ENCODE results near the gene NCKAP5. TPM values are rescaled to one million over a fixed set of nuclear protein-coding genes. Genes with fewer than 3 reads are reported as not detected.

NCKAP5 gene
- total and polyA plus RNA-seq, 4 donors = 2.3 to 20.2 (median 8.1) TPM

DNA sequence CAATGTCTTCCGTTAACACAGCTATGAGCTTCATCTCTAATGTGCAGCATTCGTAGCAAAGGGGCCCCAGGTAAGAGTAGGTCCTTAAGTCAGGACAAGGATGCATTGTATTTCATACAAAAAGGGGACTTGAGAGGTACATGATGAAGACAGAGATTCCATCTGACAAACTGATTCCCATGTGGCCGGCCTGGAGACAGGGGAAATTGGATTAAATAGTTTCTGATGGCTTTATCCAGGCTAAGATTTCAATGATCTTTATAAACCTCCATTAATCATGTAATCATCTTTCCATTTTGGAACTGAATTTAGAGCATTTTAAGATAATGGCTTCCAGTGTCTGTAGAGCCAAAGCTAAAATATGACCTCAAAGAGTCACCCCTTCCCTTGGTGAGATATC, 111.3 kb downstream of the NCKAP5 start:
- Histone ChIP-seq H3K4me3 (no peak overlapping the region), H3K27me3 (ENCODE audit: control insufficient read depth in 3 of 3, insufficient read depth in 3 of 3, low read length in 2 of 3) (no peaks in the 10 kb centered on the region), H3K9ac (ENCODE audit: insufficient read depth in 1 of 2, low read length in 2 of 2) (no peak overlapping the region), H3K9me3 (ENCODE audit: control insufficient read depth in 4 of 4, insufficient read depth in 3 of 4, low read length in 3 of 4) (peaks cover 0 to 2% (median 0%) of the 10 kb centered on the region in 4 donors), H3K4me1 (ENCODE audit: control insufficient read depth in 5 of 5, insufficient read depth in 5 of 5, low read length in 5 of 5) (no peaks in the 10 kb centered on the region), H3K36me3 (ENCODE audit: control insufficient read depth in 4 of 4, insufficient read depth in 4 of 4, low read length in 4 of 4) (no peaks in the 10 kb centered on the region), H3K27ac (ENCODE audit: low read depth in 1 of 2, low read length in 1 of 2) (no peak overlapping the region)
- 88 to 92% methylated on average over 3 of the region's 3 CpGs for WGBS, 2 donors
- no peak for ATAC-seq (ENCODE audit: insufficient read depth, low FRiP score)
- no peak for DNase-seq
- TF ChIP-seq, protein P1, sequence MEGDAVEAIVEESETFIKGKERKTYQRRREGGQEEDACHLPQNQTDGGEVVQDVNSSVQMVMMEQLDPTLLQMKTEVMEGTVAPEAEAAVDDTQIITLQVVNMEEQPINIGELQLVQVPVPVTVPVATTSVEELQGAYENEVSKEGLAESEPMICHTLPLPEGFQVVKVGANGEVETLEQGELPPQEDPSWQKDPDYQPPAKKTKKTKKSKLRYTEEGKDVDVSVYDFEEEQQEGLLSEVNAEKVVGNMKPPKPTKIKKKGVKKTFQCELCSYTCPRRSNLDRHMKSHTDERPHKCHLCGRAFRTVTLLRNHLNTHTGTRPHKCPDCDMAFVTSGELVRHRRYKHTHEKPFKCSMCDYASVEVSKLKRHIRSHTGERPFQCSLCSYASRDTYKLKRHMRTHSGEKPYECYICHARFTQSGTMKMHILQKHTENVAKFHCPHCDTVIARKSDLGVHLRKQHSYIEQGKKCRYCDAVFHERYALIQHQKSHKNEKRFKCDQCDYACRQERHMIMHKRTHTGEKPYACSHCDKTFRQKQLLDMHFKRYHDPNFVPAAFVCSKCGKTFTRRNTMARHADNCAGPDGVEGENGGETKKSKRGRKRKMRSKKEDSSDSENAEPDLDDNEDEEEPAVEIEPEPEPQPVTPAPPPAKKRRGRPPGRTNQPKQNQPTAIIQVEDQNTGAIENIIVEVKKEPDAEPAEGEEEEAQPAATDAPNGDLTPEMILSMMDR (IDR thresholded peaks at IDR 0.05; ENCODE audit: control extremely low read depth, extremely low read depth) = no peak

DNA sequence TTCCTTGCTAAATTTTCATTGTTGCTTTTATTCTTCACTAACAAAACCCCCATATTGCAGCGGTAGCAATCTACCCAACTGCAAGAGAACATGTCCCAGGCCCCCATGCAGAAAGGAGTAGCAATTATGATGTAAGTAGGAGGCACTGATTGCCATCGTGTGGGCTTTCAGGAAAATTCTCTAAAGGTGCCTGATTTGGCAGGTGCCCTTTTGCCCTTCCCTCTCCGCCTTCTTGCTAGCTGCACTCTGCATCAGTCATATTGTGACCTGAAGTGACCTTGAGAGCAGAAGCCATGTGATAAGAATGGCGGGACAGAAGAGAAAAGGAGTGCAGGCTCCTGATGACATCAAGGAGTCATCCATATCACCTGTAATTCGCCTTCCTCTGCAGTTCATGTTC, 112.1 kb downstream of the NCKAP5 start:
- ATAC-seq (ENCODE audit: insufficient read depth, low FRiP score) = no peak
- Histone ChIP-seq H3K4me1 (ENCODE audit: control insufficient read depth in 5 of 5, insufficient read depth in 5 of 5, low read length in 5 of 5) (no peaks in the 10 kb centered on the region), H3K4me3 (no peak overlapping the region), H3K36me3 (ENCODE audit: control insufficient read depth in 4 of 4, insufficient read depth in 4 of 4, low read length in 4 of 4) (no peaks in the 10 kb centered on the region), H3K9me3 (ENCODE audit: control insufficient read depth in 4 of 4, insufficient read depth in 3 of 4, low read length in 3 of 4) (peaks cover 0 to 2% (median 0%) of the 10 kb centered on the region in 4 donors), H3K27ac (ENCODE audit: low read depth in 1 of 2, low read length in 1 of 2) (no peak overlapping the region), H3K27me3 (ENCODE audit: control insufficient read depth in 3 of 3, insufficient read depth in 3 of 3, low read length in 2 of 3) (no peaks in the 10 kb centered on the region), H3K9ac (ENCODE audit: insufficient read depth in 1 of 2, low read length in 2 of 2) (no peak overlapping the region)
- WGBS, 2 donors = 79 to 80% methylated on average over 5 of the region's 5 CpGs
- no peak for DNase-seq
- TF ChIP-seq, protein P1 (IDR thresholded peaks at IDR 0.05; ENCODE audit: control extremely low read depth, extremely low read depth) = no peak

DNA sequence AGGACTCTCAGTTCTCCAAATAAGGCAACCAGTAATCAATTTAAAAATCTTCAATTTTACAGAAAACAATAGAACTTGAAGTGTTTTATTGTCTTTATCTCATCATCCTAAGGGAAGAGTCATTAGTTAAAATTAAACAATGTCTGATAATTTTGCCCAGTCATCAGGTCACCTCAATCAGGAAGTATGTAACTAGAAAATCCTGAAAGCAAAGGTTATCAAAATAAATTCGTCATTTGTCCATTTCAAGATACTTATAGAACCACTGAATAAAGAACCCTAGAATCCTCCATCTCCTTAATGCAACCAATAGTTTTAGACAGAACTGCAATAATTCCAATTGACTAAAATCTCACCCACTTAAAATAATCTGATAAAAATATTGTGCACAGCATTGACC, 115.2 kb downstream of the NCKAP5 start:
- no peak overlapping the region for H3K9ac ChIP-seq (ENCODE audit: insufficient read depth in 1 of 2, low read length in 2 of 2)
- no peak overlapping the region for H3K4me3 ChIP-seq
- H3K4me1 ChIP-seq (ENCODE audit: control insufficient read depth in 5 of 5, insufficient read depth in 5 of 5, low read length in 5 of 5) = no peaks in the 10 kb centered on the region
- WGBS, 2 donors = 55 to 65% methylated on average over 1 of the region's 1 CpG
- no peaks in the 10 kb centered on the region for H3K36me3 ChIP-seq (ENCODE audit: control insufficient read depth in 4 of 4, insufficient read depth in 4 of 4, low read length in 4 of 4)
- no peaks in the 10 kb centered on the region for H3K27me3 ChIP-seq (ENCODE audit: control insufficient read depth in 3 of 3, insufficient read depth in 3 of 3, low read length in 2 of 3)
- TF ChIP-seq, protein P1 (IDR thresholded peaks at IDR 0.05; ENCODE audit: control extremely low read depth, extremely low read depth) = no peak
- H3K9me3 ChIP-seq (ENCODE audit: control insufficient read depth in 4 of 4, insufficient read depth in 3 of 4, low read length in 3 of 4) = peaks cover 0 to 2% (median 0%) of the 10 kb centered on the region in 4 donors
- DNase-seq (no peak), ATAC-seq (ENCODE audit: insufficient read depth, low FRiP score) (no peak)
- no peak overlapping the region for H3K27ac ChIP-seq (ENCODE audit: low read depth in 1 of 2, low read length in 1 of 2)

DNA sequence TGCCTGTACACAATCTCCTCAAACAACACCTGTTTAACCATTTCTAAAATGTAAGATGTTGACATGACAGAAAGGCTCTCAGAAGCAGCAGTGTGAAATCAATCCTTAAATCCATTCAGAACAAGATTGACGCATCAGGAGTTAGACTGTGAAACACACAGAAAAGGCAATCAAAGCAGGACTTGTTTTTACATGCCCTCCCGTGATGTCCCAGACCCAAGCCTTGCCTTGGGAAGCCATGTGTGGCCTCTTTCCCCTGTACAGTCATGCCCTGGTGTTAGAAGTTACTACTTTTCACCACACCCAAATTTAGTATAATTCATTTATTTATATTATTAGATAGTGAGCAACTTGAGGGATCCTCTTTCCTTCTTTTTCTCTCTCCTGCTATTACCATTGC, 115.7 kb downstream of the NCKAP5 start:
- H3K9me3 ChIP-seq (ENCODE audit: control insufficient read depth in 4 of 4, insufficient read depth in 3 of 4, low read length in 3 of 4) = peaks cover 0 to 2% (median 0%) of the 10 kb centered on the region in 4 donors
- no peak overlapping the region for H3K27ac ChIP-seq (ENCODE audit: low read depth in 1 of 2, low read length in 1 of 2)
- 94 to 100% methylated on average over 2 of the region's 2 CpGs for WGBS, 2 donors
- H3K4me1 ChIP-seq (ENCODE audit: control insufficient read depth in 5 of 5, insufficient read depth in 5 of 5, low read length in 5 of 5) = no peaks in the 10 kb centered on the region
- ATAC-seq (ENCODE audit: insufficient read depth, low FRiP score) = no peak
- no peaks in the 10 kb centered on the region for H3K27me3 ChIP-seq (ENCODE audit: control insufficient read depth in 3 of 3, insufficient read depth in 3 of 3, low read length in 2 of 3)
- TF ChIP-seq, protein P1 (IDR thresholded peaks at IDR 0.05; ENCODE audit: control extremely low read depth, extremely low read depth) = no peak
- no peak for DNase-seq
- H3K36me3 ChIP-seq (ENCODE audit: control insufficient read depth in 4 of 4, insufficient read depth in 4 of 4, low read length in 4 of 4) = no peaks in the 10 kb centered on the region
- no peak overlapping the region for H3K4me3 ChIP-seq
- no peak overlapping the region for H3K9ac ChIP-seq (ENCODE audit: insufficient read depth in 1 of 2, low read length in 2 of 2)

All from lung (tissue), 12 donors.